Lung (tissue), 12 donors: ENCODE results near the gene ZSWIM8. TPM values are rescaled to one million over a fixed set of nuclear protein-coding genes. Genes with fewer than 3 reads are reported as not detected.

ENCODE experiments used
- ATAC-seq: fragments of 200-7000 bp; cut with Tn5 transposase; one replicate; pipeline ENCODE4 v1.9.1; 2020; ENCODE audit warnings: moderate number of reproducible peaks; ENCODE audit not compliant: insufficient read depth, low FRiP score
- DNase-seq, 3 donors: peaks; one replicate each; pipeline ENCODE4 v3.0.0-alpha.2; 2013 to 2017
- H3K27ac ChIP-seq, 2 donors: one replicate each; pipeline ENCODE4 v1.5.1; 2013; ENCODE audit warnings: mild to moderate bottlenecking in 2 of 2, moderate library complexity in 2 of 2, control low read depth in 1 of 2, inconsistent platforms in 1 of 2, low read depth in 1 of 2, low read length in 1 of 2
- H3K27me3 ChIP-seq, 3 donors: one replicate each; pipeline ENCODE4 v1.5.1; 2013; ENCODE audit warnings: low read length in 2 of 3; ENCODE audit not compliant: control insufficient read depth in 3 of 3, insufficient read depth in 3 of 3
- H3K36me3 ChIP-seq, 4 donors: one replicate each; pipeline ENCODE4 v1.5.1; 2013; ENCODE audit warnings: low read length in 4 of 4, mild to moderate bottlenecking in 1 of 4, moderate library complexity in 1 of 4; ENCODE audit not compliant: control insufficient read depth in 4 of 4, insufficient read depth in 4 of 4
- H3K4me1 ChIP-seq, 5 donors: one replicate each; pipeline ENCODE4 v1.5.1; 2013; ENCODE audit warnings: low read length in 5 of 5, mild to moderate bottlenecking in 2 of 5, moderate library complexity in 1 of 5; ENCODE audit not compliant: control insufficient read depth in 5 of 5, insufficient read depth in 5 of 5
- H3K4me3 ChIP-seq: one replicate; pipeline ENCODE4 v1.5.1; 2013; ENCODE audit warnings: mild to moderate bottlenecking, control low read depth, moderate library complexity
- H3K9ac ChIP-seq, 2 donors: one replicate each; pipeline ENCODE4 v1.5.1; 2013; ENCODE audit warnings: low read length in 2 of 2, control low read depth in 1 of 2; ENCODE audit not compliant: insufficient read depth in 1 of 2
- H3K9me3 ChIP-seq, 4 donors: one replicate each; pipeline ENCODE4 v1.5.1; 2013; ENCODE audit warnings: low read length in 3 of 4, mild to moderate bottlenecking in 1 of 4, moderate library complexity in 1 of 4; ENCODE audit not compliant: control insufficient read depth in 4 of 4, insufficient read depth in 3 of 4
- WGBS, 2 donors: extraction: QIAGEN DNeasy Blood & Tissue Kit; methylation state at CpG; one replicate each; pipeline ENCODE4 v1.1.7; 2013; 5-methylcytosine and 5-hydroxymethylcytosine counted together
- polyA plus RNA-seq, 2 donors: library from polyadenylated mRNA; stranded (reverse); fragments of 200-250 nt; gene quantifications; one replicate each; pipeline ENCODE4 v1.2.1, GENCODE V29; 2013
- total RNA-seq, 2 donors: library from RNA; depleted of rRNA in 1 of 2; stranded (reverse); fragments of >200 nt in 1 of 2; gene quantifications; one replicate each; pipeline ENCODE4 v1.2.1, GENCODE V29; 2014 to 2021
- TF ChIP-seq, protein P1 (sequence below): IDR thresholded peaks from 2 replicates; pipeline ENCODE4 v1.5.1; 2012; ENCODE audit warnings: mild to moderate bottlenecking; ENCODE audit errors: control extremely low read depth, extremely low read depth
- donor health status: control.
- donor health status: control.
- donor health status: Bipolar disorder and iron deficiency.
- donor health status: healthy.
- donor health status: DM: yes; HTN: yes; CAD: no.

Gene ZSWIM8
- total and polyA plus RNA-seq, 4 donors = 70.3 to 113 (median 93.1) TPM

DNA sequence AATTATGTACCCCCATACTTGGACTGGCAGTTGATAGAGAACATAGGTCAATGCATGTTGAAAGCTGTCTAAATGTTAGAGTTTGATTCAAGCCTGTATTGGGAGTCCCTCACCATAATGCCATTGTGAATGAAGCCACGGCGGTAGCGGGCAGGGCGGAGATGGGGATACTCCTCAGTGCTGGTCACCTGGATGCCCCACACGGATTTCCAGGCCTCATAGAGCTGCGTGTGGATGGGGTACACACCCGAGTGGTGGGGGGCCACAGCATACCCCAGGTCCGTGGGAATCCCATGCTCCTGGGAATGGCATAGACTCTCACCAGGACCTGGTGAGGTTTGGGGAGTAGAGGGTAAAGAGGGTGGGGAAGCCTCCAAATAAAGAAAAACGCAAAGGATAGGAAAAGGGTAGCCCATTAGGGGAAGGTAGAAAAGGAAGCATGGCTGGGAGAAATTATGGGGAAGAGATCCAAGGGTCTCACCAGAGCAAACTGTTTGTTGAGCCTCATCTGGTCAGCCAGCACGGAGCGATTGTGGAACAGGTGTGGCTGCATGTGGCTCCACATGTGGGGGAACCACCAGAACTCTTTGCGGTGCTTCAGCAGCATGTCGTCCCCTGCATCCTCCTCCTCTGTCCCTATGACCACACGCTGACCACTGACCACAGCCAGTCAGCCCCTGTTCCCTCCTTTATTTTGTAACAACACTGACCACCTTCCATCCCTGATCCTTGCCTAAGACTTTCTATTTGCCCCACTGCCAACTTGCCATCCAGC is 21.0 kb downstream of the ZSWIM8 start:
- WGBS, 2 donors = 95 to 96% methylated on average over 14 of the region's 14 CpGs
- DNase-seq (no peak), ATAC-seq (no peak)
- Histone ChIP-seq H3K9ac (no peak overlapping the region), H3K27me3 (no peaks in the 10 kb centered on the region), H3K9me3 (no peaks in the 10 kb centered on the region), H3K4me3 (no peak overlapping the region), H3K27ac (no peak overlapping the region), H3K4me1 (no peaks in the 10 kb centered on the region), H3K36me3 (peaks cover 29 to 52% (median 50%) of the 10 kb centered on the region in 4 donors)
- TF ChIP-seq, protein P1, sequence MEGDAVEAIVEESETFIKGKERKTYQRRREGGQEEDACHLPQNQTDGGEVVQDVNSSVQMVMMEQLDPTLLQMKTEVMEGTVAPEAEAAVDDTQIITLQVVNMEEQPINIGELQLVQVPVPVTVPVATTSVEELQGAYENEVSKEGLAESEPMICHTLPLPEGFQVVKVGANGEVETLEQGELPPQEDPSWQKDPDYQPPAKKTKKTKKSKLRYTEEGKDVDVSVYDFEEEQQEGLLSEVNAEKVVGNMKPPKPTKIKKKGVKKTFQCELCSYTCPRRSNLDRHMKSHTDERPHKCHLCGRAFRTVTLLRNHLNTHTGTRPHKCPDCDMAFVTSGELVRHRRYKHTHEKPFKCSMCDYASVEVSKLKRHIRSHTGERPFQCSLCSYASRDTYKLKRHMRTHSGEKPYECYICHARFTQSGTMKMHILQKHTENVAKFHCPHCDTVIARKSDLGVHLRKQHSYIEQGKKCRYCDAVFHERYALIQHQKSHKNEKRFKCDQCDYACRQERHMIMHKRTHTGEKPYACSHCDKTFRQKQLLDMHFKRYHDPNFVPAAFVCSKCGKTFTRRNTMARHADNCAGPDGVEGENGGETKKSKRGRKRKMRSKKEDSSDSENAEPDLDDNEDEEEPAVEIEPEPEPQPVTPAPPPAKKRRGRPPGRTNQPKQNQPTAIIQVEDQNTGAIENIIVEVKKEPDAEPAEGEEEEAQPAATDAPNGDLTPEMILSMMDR = no peak

GRCh38 chr10:73807471-73807870 is 22.1 kb downstream of the ZSWIM8 start:
- ATAC-seq (no peak), DNase-seq (no peak)
- WGBS, 2 donors = 96 to 99% methylated on average over 14 of the region's 14 CpGs
- no peaks in the 10 kb centered on the region for H3K4me1 ChIP-seq
- TF ChIP-seq, protein P1 = no peak
- H3K4me3 ChIP-seq = no peak overlapping the region
- H3K9ac ChIP-seq = no peak overlapping the region
- H3K36me3 ChIP-seq = peaks cover 21 to 48% (median 41%) of the 10 kb centered on the region in 4 donors
- H3K9me3 ChIP-seq = no peaks in the 10 kb centered on the region
- H3K27ac ChIP-seq = no peak overlapping the region
- no peaks in the 10 kb centered on the region for H3K27me3 ChIP-seq

GRCh38 chr10:73808021-73808815 is 22.8 kb downstream of the ZSWIM8 start:
- no peaks in the 10 kb centered on the region for H3K27me3 ChIP-seq
- H3K27ac ChIP-seq = no peak overlapping the region
- no peaks in the 10 kb centered on the region for H3K4me1 ChIP-seq
- no peak overlapping the region for H3K9ac ChIP-seq
- TF ChIP-seq, protein P1 = no peak
- no peaks in the 10 kb centered on the region for H3K9me3 ChIP-seq
- peaks cover 15 to 41% (median 33%) of the 10 kb centered on the region in 4 donors for H3K36me3 ChIP-seq
- no peak overlapping the region for H3K4me3 ChIP-seq
- ATAC-seq (no peak), DNase-seq (no peak)
- WGBS, 2 donors = 91 to 93% methylated on average over 16 of the region's 16 CpGs
